WTC11 (cell line): ENCODE results near the gene HTR3B. TPM values are rescaled to one million over a fixed set of nuclear protein-coding genes. Genes with fewer than 3 reads are reported as not detected.
A peak's percentile ranks its signal among the peaks of the same experiment; 100 is the strongest.

Experiments used
- ATAC-seq: fragments of 200-7000 bp; cut with Tn5 transposase; 2 replicates; pipeline ENCODE4 v1.10.0; 2021; ENCODE audit warnings: mild to moderate bottlenecking, moderate library complexity
- Bru-seq: library from RNA; stranded (reverse); fragments of 400-500 nt; gene quantifications from one replicate; lab custom pipeline; 2021; lab: Mats Ljungman, UMichigan
- CTCF ChIA-PET: fragments of 300-600 bp; sonication (Branson Sonifier 250); formaldehyde crosslinking; loops from one replicate; lab custom pipeline; 2021; ENCODE audit warnings: antibody characterized with exemption; lab: Charles Lee
- POLR2A ChIA-PET: fragments of 350-600 bp; sonication (Branson Sonifier 250); formaldehyde crosslinking; loops from one replicate; lab custom pipeline; 2021; ENCODE audit warnings: antibody characterized with exemption; lab: Charles Lee
- DNase-seq: peaks from one replicate; pipeline ENCODE4 v3.0.0; 2021; ENCODE audit warnings: low spot score
- H3K27ac Mint-ChIP-seq: 2 replicates; pipeline ENCODE4 v1.8.0; 2021; ENCODE audit warnings: mixed read lengths
- H3K27me3 Mint-ChIP-seq: 2 replicates; pipeline ENCODE4 v1.8.0; 2021; ENCODE audit warnings: low read depth, mild to moderate bottlenecking, moderate library complexity, mixed read lengths
- H3K36me3 Mint-ChIP-seq: 2 replicates; pipeline ENCODE4 v1.8.0; 2021; ENCODE audit warnings: mixed read lengths
- H3K4me1 Mint-ChIP-seq: 2 replicates; pipeline ENCODE4 v1.8.0; 2022; ENCODE audit warnings: mixed read lengths
- H3K4me3 Mint-ChIP-seq: 2 replicates; pipeline ENCODE4 v1.8.0; 2021; ENCODE audit warnings: mild to moderate bottlenecking, moderate library complexity, mixed read lengths
- H3K9me3 Mint-ChIP-seq: 2 replicates; pipeline ENCODE4 v1.8.0; 2021; ENCODE audit warnings: mixed read lengths
- ATF1 ChIP-seq: sonication (generic); formaldehyde crosslinking; IDR thresholded peaks from 2 replicates; pipeline ENCODE4 v1.8.1; 2023; ENCODE audit warnings: mild to moderate bottlenecking, moderate library complexity, missing genetic modification reagents
- CBFB ChIP-seq: sonication (generic); formaldehyde crosslinking; IDR thresholded peaks from 2 replicates; pipeline ENCODE4 v1.8.1; 2022; ENCODE audit warnings: mild to moderate bottlenecking, low read depth, missing genetic modification reagents
- CREB1 ChIP-seq: sonication (generic); formaldehyde crosslinking; IDR thresholded peaks from 2 replicates; pipeline ENCODE4 v1.8.0; 2023; ENCODE audit warnings: mild to moderate bottlenecking, missing genetic modification reagents
- IRF2 ChIP-seq: sonication (generic); formaldehyde crosslinking; IDR thresholded peaks from 2 replicates; pipeline ENCODE4 v1.8.0; 2022; ENCODE audit warnings: low read depth, missing genetic modification reagents, borderline replicate concordance
- JAZF1 ChIP-seq: fragments of 250-450 bp; sonication (Bioruptor Pico); IDR thresholded peaks from 2 replicates; pipeline ENCODE4 v1.9.0; 2021; ENCODE audit warnings: moderate library complexity, mild to moderate bottlenecking, inconsistent platforms
- NFATC4 ChIP-seq: fragments of 250-450 bp; sonication (Bioruptor Pico); IDR thresholded peaks from 2 replicates; pipeline ENCODE4 v1.9.0; 2021; ENCODE audit warnings: mild to moderate bottlenecking
- NFE2L1 ChIP-seq: sonication (generic); formaldehyde crosslinking; IDR thresholded peaks from 2 replicates; pipeline ENCODE4 v1.8.1; 2023; ENCODE audit warnings: missing genetic modification reagents
- NR1H2 ChIP-seq: sonication (generic); formaldehyde crosslinking; IDR thresholded peaks from 2 replicates; pipeline ENCODE4 v1.9.0; 2021; ENCODE audit warnings: mild to moderate bottlenecking, moderate library complexity, missing genetic modification reagents
- NR3C1 ChIP-seq: sonication (generic); formaldehyde crosslinking; conservative IDR thresholded peaks from 2 replicates; pipeline ENCODE4 v1.8.1; 2023; ENCODE audit warnings: low read depth, mild to moderate bottlenecking, missing genetic modification reagents
- RORB ChIP-seq: fragments of 250-450 bp; sonication (Bioruptor Pico); IDR thresholded peaks from 2 replicates; pipeline ENCODE4 v1.9.0; 2021; ENCODE audit warnings: mild to moderate bottlenecking
- TEAD4 ChIP-seq: sonication (generic); formaldehyde crosslinking; IDR thresholded peaks from 2 replicates; pipeline ENCODE4 v1.8.0; 2022; ENCODE audit warnings: mild to moderate bottlenecking, missing genetic modification reagents
- ZNF121 ChIP-seq: sonication (generic); formaldehyde crosslinking; IDR thresholded peaks from 2 replicates; pipeline ENCODE4 v1.8.0; 2023; ENCODE audit warnings: missing genetic modification reagents
- ZNF219 ChIP-seq: sonication (generic); formaldehyde crosslinking; IDR thresholded peaks from 2 replicates; pipeline ENCODE4 v1.8.0; 2023; ENCODE audit warnings: missing genetic modification reagents, mild to moderate bottlenecking, borderline replicate concordance
- ZNF396 ChIP-seq: fragments of 250-450 bp; sonication (Bioruptor Pico); IDR thresholded peaks from 2 replicates; pipeline ENCODE4 v1.8.0; 2021; ENCODE audit warnings: mild to moderate bottlenecking, moderate library complexity, borderline replicate concordance
- ZNF423 ChIP-seq: fragments of 250-450 bp; sonication (Bioruptor Pico); IDR thresholded peaks from 2 replicates; pipeline ENCODE4 v2.1.2; 2022; ENCODE audit warnings: mild to moderate bottlenecking, moderate library complexity
- long read RNA-seq, 3 experiments: library from RNA in 1 of 3; library from capped mRNA in 1 of 3; library from polyadenylated mRNA in 1 of 3; unstranded in 2 of 3; stranded (forward) in 1 of 3; transcript quantifications; one replicate each; pipeline ENCODE4 v2.0.0, GENCODE V29; 2021
- total RNA-seq: library from RNA; stranded (reverse); gene quantifications from 3 replicates; pipeline ENCODE4 v1.2.3, GENCODE V29; 2021
- TF ChIP-seq, protein P1 (sequence below): fragments of 250-450 bp; sonication (Bioruptor Pico); IDR thresholded peaks from 2 replicates; pipeline ENCODE4 v2.1.2; 2022; ENCODE audit warnings: mild to moderate bottlenecking, moderate library complexity
- TF ChIP-seq, protein P2 (sequence below): sonication (generic); formaldehyde crosslinking; IDR thresholded peaks from 2 replicates; pipeline ENCODE4 v1.8.0; 2022; ENCODE audit warnings: mild to moderate bottlenecking, missing genetic modification reagents
- TF ChIP-seq, protein P3 (sequence below): sonication (generic); formaldehyde crosslinking; IDR thresholded peaks from 2 replicates; pipeline ENCODE4 v1.8.0; 2023; ENCODE audit warnings: missing genetic modification reagents
- TF ChIP-seq, protein P4 (sequence below): sonication (generic); formaldehyde crosslinking; conservative IDR thresholded peaks from 2 replicates; pipeline ENCODE4 v1.8.1; 2022; ENCODE audit warnings: mild to moderate bottlenecking, missing genetic modification reagents
- TF ChIP-seq, protein P5 (sequence below): sonication (generic); formaldehyde crosslinking; IDR thresholded peaks from 2 replicates; pipeline ENCODE4 v1.8.1; 2023; ENCODE audit warnings: mild to moderate bottlenecking, missing genetic modification reagents
- TF ChIP-seq, protein P6 (sequence below): fragments of 250-450 bp; sonication (Bioruptor Pico); IDR thresholded peaks from 2 replicates; pipeline ENCODE4 v1.9.0; 2021; ENCODE audit warnings: moderate library complexity, mild to moderate bottlenecking, inconsistent platforms, borderline replicate concordance
- TF ChIP-seq, protein P7 (sequence below): sonication (generic); formaldehyde crosslinking; IDR thresholded peaks from 2 replicates; pipeline ENCODE4 v1.8.1; 2022; ENCODE audit warnings: mild to moderate bottlenecking, moderate library complexity, missing genetic modification reagents

HTR3B gene, protein sequence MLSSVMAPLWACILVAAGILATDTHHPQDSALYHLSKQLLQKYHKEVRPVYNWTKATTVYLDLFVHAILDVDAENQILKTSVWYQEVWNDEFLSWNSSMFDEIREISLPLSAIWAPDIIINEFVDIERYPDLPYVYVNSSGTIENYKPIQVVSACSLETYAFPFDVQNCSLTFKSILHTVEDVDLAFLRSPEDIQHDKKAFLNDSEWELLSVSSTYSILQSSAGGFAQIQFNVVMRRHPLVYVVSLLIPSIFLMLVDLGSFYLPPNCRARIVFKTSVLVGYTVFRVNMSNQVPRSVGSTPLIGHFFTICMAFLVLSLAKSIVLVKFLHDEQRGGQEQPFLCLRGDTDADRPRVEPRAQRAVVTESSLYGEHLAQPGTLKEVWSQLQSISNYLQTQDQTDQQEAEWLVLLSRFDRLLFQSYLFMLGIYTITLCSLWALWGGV
- total RNA-seq (not detected in 3 replicates), Bru-seq, nascent RNA (percentile 1 among the genes with signal in this experiment)
- long read RNA-seq, experiment 1, result 0 reads
- long read RNA-seq, experiment 2, result 0 reads
- long read RNA-seq, experiment 3, result 0 reads

DNA sequence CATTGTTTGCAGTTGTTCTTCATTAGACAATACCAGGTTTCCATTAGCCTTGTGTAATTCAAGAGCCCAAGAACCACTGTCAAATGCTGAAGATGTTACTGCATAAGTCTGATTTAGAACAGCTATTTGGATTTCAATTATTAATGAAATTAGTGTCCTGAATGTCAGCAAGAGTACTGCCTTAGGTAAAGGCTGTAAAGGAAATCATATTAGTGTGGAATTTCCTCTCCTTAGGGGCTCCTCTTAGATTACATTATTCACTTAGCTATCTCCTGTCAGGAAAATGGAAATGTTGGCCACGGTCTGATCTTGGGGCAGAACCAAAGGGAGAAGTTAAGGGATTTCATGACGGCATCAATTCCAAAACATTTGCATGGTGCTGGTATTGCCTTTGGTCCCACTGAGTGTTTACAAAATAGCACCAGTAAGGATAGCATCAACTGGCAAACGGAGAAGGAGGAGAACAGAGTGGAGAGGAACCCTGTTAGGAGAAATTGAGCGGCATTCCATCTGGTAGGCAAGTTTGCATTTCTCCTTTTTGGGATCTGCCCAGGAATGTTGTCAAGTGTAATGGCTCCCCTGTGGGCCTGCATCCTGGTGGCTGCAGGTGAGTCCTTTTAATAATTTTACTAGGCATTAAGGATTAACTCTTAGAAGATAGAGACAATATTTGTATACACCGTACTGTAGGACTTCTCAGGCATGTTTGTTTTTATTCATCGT, at the start of gene HTR3B:
TSS of gene HTR3B (plus strand) at position 418 of the 723 bp plus-strand sequence. CDS start at position 556, 138 bp downstream.
- H3K9me3 Mint-ChIP-seq, result no peaks in the 10 kb centered on the region
- no peak for DNase-seq
- CTCF ChIA-PET, result interaction anchor here (0.8 to 6.2 kb wide), 5 partner anchors 9 to 356 kb away, joined by 3 to 118 read pairs (median 4); partner anchors contain the start of gene HTR3A
- H3K27ac Mint-ChIP-seq, result peak within 1 kb of the TSS; percentile 87
- H3K27me3 Mint-ChIP-seq, result no peaks in the 10 kb centered on the region
- POLR2A ChIA-PET, result no interaction called here
- no peak within 1 kb of the TSS for H3K4me3 Mint-ChIP-seq
- no peaks in the 10 kb centered on the region for H3K36me3 Mint-ChIP-seq
- no peak for TF ChIP-seq ATF1 (CRISPR knock-in tag)
- TF ChIP-seq NFATC4 (CRISPR knock-in tag), result no peak
- TF ChIP-seq IRF2 (CRISPR knock-in tag), result no peak
- peaks cover 21% of the 10 kb centered on the region for H3K4me1 Mint-ChIP-seq
- ATAC-seq, result peak; percentile 79

DNA sequence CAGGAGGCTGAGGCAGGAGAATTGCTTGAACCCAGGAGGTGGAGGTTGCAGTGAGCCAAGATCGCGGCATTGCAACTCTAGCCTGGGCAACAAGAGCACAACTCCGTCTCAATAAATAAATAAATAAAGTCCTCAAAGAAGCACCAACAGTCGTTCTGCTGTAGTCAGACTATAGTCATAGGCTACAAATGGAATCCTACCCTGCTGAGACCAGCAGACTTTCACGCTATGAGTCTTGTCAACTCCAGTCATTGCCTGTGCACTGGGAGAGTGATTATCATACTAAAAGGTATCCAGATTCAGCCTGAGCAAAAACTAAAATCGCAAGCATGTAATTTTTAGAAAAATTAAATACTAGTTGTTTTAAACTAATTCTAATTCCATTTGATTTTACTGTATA, 48.8 kb upstream of the HTR3B start:
- ChIA-PET POLR2A (no interaction called here), CTCF (interaction anchor here (2.0 kb wide), 1 partner anchor 49 kb away, joined by 9 read pairs; no protein-coding TSS in a partner anchor)
- H3K27me3 Mint-ChIP-seq, result no peaks in the 10 kb centered on the region
- DNase-seq (no peak), ATAC-seq (no peak)
- TF ChIP-seq NR1H2 (CRISPR knock-in tag), result no peak
- TF ChIP-seq, protein P1, sequence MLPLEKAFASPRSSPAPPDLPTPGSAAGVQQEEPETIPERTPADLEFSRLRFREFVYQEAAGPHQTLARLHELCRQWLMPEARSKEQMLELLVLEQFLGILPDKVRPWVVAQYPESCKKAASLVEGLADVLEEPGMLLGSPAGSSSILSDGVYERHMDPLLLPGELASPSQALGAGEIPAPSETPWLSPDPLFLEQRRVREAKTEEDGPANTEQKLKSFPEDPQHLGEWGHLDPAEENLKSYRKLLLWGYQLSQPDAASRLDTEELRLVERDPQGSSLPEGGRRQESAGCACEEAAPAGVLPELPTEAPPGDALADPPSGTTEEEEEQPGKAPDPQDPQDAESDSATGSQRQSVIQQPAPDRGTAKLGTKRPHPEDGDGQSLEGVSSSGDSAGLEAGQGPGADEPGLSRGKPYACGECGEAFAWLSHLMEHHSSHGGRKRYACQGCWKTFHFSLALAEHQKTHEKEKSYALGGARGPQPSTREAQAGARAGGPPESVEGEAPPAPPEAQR (CRISPR knock-in tag), result no peak
- no peak for TF ChIP-seq JAZF1 (CRISPR knock-in tag)
- TF ChIP-seq, protein P2, sequence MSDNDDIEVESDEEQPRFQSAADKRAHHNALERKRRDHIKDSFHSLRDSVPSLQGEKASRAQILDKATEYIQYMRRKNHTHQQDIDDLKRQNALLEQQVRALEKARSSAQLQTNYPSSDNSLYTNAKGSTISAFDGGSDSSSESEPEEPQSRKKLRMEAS (CRISPR knock-in tag), result no peak
- no peak for TF ChIP-seq NR3C1
- TF ChIP-seq, protein P3, sequence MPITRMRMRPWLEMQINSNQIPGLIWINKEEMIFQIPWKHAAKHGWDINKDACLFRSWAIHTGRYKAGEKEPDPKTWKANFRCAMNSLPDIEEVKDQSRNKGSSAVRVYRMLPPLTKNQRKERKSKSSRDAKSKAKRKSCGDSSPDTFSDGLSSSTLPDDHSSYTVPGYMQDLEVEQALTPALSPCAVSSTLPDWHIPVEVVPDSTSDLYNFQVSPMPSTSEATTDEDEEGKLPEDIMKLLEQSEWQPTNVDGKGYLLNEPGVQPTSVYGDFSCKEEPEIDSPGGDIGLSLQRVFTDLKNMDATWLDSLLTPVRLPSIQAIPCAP (CRISPR knock-in tag), result no peak
- TF ChIP-seq NFE2L1, result no peak
- TF ChIP-seq, protein P4, sequence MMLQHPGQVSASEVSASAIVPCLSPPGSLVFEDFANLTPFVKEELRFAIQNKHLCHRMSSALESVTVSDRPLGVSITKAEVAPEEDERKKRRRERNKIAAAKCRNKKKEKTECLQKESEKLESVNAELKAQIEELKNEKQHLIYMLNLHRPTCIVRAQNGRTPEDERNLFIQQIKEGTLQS (CRISPR knock-in tag), result no peak
- TF ChIP-seq ZNF423, result no peak
- no peak for TF ChIP-seq ZNF121
- H3K36me3 Mint-ChIP-seq, result peaks cover 30% of the 10 kb centered on the region
- peak overlapping the region; percentile 96; the same call in 1 of the 2 replicates for H3K27ac Mint-ChIP-seq
- peaks cover 78% of the 10 kb centered on the region for H3K4me1 Mint-ChIP-seq
- H3K4me3 Mint-ChIP-seq, result no peak overlapping the region
- H3K9me3 Mint-ChIP-seq, result peaks cover 1% of the 10 kb centered on the region

DNA sequence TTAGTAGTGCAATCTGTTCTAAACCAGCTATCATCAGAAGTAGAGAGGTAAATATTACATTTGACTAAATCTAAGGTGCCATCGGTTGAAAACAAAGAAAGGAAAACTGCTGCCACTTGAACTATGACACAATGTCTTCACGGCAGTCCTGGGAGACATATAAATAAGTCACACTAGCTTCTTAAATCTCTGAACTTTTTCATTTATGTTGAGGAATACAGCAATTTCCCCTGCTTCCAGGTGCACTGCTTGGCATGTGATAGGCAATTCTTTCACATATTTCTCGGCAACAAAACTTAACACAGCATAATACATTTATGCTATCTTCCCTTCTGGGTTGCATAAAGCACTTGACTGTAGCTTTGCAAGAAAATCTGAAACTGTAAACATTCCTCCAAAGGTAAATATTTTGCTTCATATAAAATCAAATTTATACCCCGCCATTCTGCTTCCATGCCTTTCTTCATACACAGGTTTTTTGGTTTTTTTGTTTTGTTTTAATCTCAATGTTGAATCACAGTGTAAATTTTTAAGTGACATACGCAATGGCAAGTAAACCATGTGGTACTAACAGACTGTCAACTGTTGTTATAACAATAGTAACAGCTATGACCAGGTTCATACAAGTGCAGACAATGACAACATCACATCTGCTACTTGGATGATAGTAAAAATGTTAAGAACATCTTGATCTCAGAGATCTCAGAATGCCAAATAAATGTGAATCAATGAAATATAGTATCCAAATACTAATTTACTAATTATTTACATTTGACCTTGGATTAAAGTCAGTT, 47.4 kb upstream of the HTR3B start:
- Mint-ChIP-seq H3K9me3 (no peaks in the 10 kb centered on the region), H3K36me3 (peaks cover 16% of the 10 kb centered on the region), H3K4me1 (peaks cover 82% of the 10 kb centered on the region), H3K27ac (peak overlapping the region; percentile 54), H3K27me3 (no peaks in the 10 kb centered on the region), H3K4me3 (no peak overlapping the region)
- DNase-seq (no peak), ATAC-seq (no peak)
- ChIA-PET CTCF (no interaction called here), POLR2A (no interaction called here)
- TF ChIP-seq, protein P5, sequence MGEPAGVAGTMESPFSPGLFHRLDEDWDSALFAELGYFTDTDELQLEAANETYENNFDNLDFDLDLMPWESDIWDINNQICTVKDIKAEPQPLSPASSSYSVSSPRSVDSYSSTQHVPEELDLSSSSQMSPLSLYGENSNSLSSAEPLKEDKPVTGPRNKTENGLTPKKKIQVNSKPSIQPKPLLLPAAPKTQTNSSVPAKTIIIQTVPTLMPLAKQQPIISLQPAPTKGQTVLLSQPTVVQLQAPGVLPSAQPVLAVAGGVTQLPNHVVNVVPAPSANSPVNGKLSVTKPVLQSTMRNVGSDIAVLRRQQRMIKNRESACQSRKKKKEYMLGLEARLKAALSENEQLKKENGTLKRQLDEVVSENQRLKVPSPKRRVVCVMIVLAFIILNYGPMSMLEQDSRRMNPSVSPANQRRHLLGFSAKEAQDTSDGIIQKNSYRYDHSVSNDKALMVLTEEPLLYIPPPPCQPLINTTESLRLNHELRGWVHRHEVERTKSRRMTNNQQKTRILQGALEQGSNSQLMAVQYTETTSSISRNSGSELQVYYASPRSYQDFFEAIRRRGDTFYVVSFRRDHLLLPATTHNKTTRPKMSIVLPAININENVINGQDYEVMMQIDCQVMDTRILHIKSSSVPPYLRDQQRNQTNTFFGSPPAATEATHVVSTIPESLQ (CRISPR knock-in tag), result no peak
- TF ChIP-seq, protein P2 (CRISPR knock-in tag), result no peak
- TF ChIP-seq, protein P6, sequence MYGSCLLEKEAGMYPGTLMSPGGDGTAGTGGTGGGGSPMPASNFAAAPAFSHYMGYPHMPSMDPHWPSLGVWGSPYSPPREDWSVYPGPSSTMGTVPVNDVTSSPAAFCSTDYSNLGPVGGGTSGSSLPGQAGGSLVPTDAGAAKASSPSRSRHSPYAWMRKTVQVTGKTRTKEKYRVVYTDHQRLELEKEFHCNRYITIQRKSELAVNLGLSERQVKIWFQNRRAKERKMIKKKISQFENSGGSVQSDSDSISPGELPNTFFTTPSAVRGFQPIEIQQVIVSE, result no peak
- no peak for TF ChIP-seq ZNF219
- TF ChIP-seq, protein P7, sequence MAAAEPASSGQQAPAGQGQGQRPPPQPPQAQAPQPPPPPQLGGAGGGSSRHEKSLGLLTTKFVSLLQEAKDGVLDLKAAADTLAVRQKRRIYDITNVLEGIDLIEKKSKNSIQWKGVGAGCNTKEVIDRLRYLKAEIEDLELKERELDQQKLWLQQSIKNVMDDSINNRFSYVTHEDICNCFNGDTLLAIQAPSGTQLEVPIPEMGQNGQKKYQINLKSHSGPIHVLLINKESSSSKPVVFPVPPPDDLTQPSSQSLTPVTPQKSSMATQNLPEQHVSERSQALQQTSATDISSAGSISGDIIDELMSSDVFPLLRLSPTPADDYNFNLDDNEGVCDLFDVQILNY (CRISPR knock-in tag), result no peak
- no peak for TF ChIP-seq JAZF1 (CRISPR knock-in tag)
- TF ChIP-seq CBFB (CRISPR knock-in tag), result no peak
- no peak for TF ChIP-seq ATF1 (CRISPR knock-in tag)
- TF ChIP-seq TEAD4 (CRISPR knock-in tag), result no peak
- TF ChIP-seq ZNF396 (CRISPR knock-in tag), result no peak
- no peak for TF ChIP-seq RORB (CRISPR knock-in tag)
- TF ChIP-seq CREB1, result no peak
- TF ChIP-seq NR1H2 (CRISPR knock-in tag), result no peak
